ENCODE data around the gene POLRMT.

Gene POLRMT

GRCh38 chr19:618674-619285 is 14.6 kb downstream of the POLRMT start:
- H3K9ac ChIP-seq (ENCODE audit: low read depth, low read length) = no peak overlapping the region
- H3K27me3 ChIP-seq (ENCODE audit: control insufficient read depth, insufficient read depth, low read length) = no peaks in the 10 kb centered on the region
- H3K36me3 ChIP-seq (ENCODE audit: insufficient read depth, low read length) = peaks cover 43% of the 10 kb centered on the region
- no peaks in the 10 kb centered on the region for H3K9me3 ChIP-seq (replicated peaks; ENCODE audit: low read length)
- no peak overlapping the region for H3K4me2 ChIP-seq (ENCODE audit: low read length)
- no peak overlapping the region for H3K4me3 ChIP-seq (ENCODE audit: low read length)
- peaks cover 4% of the 10 kb centered on the region for H3K4me1 ChIP-seq (ENCODE audit: control insufficient read depth, insufficient read depth, low read length)

- Histone ChIP-seq H3K4me2 (ENCODE audit: low read length) (no peak overlapping the region), H3K9ac (ENCODE audit: low read depth, low read length) (no peak overlapping the region), H3K36me3 (ENCODE audit: insufficient read depth, low read length) (peaks cover 39% of the 10 kb centered on the region), H3K27me3 (ENCODE audit: control insufficient read depth, insufficient read depth, low read length) (no peaks in the 10 kb centered on the region), H3K9me3 (replicated peaks; ENCODE audit: low read length) (no peaks in the 10 kb centered on the region), H3K4me1 (ENCODE audit: control insufficient read depth, insufficient read depth, low read length) (no peaks in the 10 kb centered on the region), H3K4me3 (ENCODE audit: low read length) (no peak overlapping the region)
These were observed 15.1 kb downstream of the POLRMT start for GRCh38 chr19:618247-618619.

GRCh38 chr19:617551-618246 is 15.6 kb downstream of the POLRMT start:
- Histone ChIP-seq H3K36me3 (ENCODE audit: insufficient read depth, low read length) (peaks cover 37% of the 10 kb centered on the region), H3K4me1 (ENCODE audit: control insufficient read depth, insufficient read depth, low read length) (no peaks in the 10 kb centered on the region), H3K9ac (ENCODE audit: low read depth, low read length) (no peak overlapping the region), H3K27me3 (ENCODE audit: control insufficient read depth, insufficient read depth, low read length) (no peaks in the 10 kb centered on the region), H3K4me3 (ENCODE audit: low read length) (no peak overlapping the region), H3K4me2 (ENCODE audit: low read length) (no peak overlapping the region), H3K9me3 (replicated peaks; ENCODE audit: low read length) (no peaks in the 10 kb centered on the region)

GRCh38 chr19:616747-617526 is 16.4 kb downstream of the POLRMT start:
- Histone ChIP-seq H3K9me3 (replicated peaks; ENCODE audit: low read length) (no peaks in the 10 kb centered on the region), H3K27me3 (ENCODE audit: control insufficient read depth, insufficient read depth, low read length) (no peaks in the 10 kb centered on the region), H3K4me2 (ENCODE audit: low read length) (no peak overlapping the region), H3K4me3 (ENCODE audit: low read length) (no peak overlapping the region), H3K9ac (ENCODE audit: low read depth, low read length) (no peak overlapping the region), H3K4me1 (ENCODE audit: control insufficient read depth, insufficient read depth, low read length) (peaks cover 4% of the 10 kb centered on the region), H3K36me3 (ENCODE audit: insufficient read depth, low read length) (peaks cover 37% of the 10 kb centered on the region)

- Histone ChIP-seq H3K4me3 (ENCODE audit: low read length) (no peak overlapping the region), H3K9me3 (replicated peaks; ENCODE audit: low read length) (no peaks in the 10 kb centered on the region), H3K27me3 (ENCODE audit: control insufficient read depth, insufficient read depth, low read length) (no peaks in the 10 kb centered on the region), H3K4me2 (ENCODE audit: low read length) (no peak overlapping the region), H3K9ac (ENCODE audit: low read depth, low read length) (no peak overlapping the region), H3K4me1 (ENCODE audit: control insufficient read depth, insufficient read depth, low read length) (peaks cover 11% of the 10 kb centered on the region), H3K36me3 (ENCODE audit: insufficient read depth, low read length) (peaks cover 33% of the 10 kb centered on the region)
These were observed 17.2 kb downstream of the POLRMT start for GRCh38 chr19:616062-616700.

- H3K4me2 ChIP-seq (ENCODE audit: low read length) = no peak overlapping the region
- no peak overlapping the region for H3K9ac ChIP-seq (ENCODE audit: low read depth, low read length)
- no peak overlapping the region for H3K4me3 ChIP-seq (ENCODE audit: low read length)
- peaks cover 16% of the 10 kb centered on the region for H3K4me1 ChIP-seq (ENCODE audit: control insufficient read depth, insufficient read depth, low read length)
- H3K27me3 ChIP-seq (ENCODE audit: control insufficient read depth, insufficient read depth, low read length) = no peaks in the 10 kb centered on the region
- H3K36me3 ChIP-seq (ENCODE audit: insufficient read depth, low read length) = peaks cover 33% of the 10 kb centered on the region
- no peaks in the 10 kb centered on the region for H3K9me3 ChIP-seq (replicated peaks; ENCODE audit: low read length)
These were observed 17.7 kb downstream of the POLRMT start for GRCh38 chr19:615619-616018.

GRCh38 chr19:613732-614567 is 19.4 kb downstream of the POLRMT start:
- H3K9me3 ChIP-seq (replicated peaks; ENCODE audit: low read length) = no peaks in the 10 kb centered on the region
- peaks cover 29% of the 10 kb centered on the region for H3K4me1 ChIP-seq (ENCODE audit: control insufficient read depth, insufficient read depth, low read length)
- H3K9ac ChIP-seq (ENCODE audit: low read depth, low read length) = no peak overlapping the region
- H3K4me2 ChIP-seq (ENCODE audit: low read length) = no peak overlapping the region
- no peaks in the 10 kb centered on the region for H3K27me3 ChIP-seq (ENCODE audit: control insufficient read depth, insufficient read depth, low read length)
- no peak overlapping the region for H3K4me3 ChIP-seq (ENCODE audit: low read length)
- peaks cover 19% of the 10 kb centered on the region for H3K36me3 ChIP-seq (ENCODE audit: insufficient read depth, low read length)

- Histone ChIP-seq H3K9ac (ENCODE audit: low read depth, low read length) (no peak overlapping the region), H3K4me2 (ENCODE audit: low read length) (no peak overlapping the region), H3K9me3 (replicated peaks; ENCODE audit: low read length) (no peaks in the 10 kb centered on the region), H3K36me3 (ENCODE audit: insufficient read depth, low read length) (peaks cover 10% of the 10 kb centered on the region), H3K4me3 (ENCODE audit: low read length) (no peak overlapping the region), H3K4me1 (ENCODE audit: control insufficient read depth, insufficient read depth, low read length) (peaks cover 34% of the 10 kb centered on the region), H3K27me3 (ENCODE audit: control insufficient read depth, insufficient read depth, low read length) (no peaks in the 10 kb centered on the region)
These were observed 20.4 kb downstream of the POLRMT start for GRCh38 chr19:612941-613340.

- Histone ChIP-seq H3K4me1 (ENCODE audit: control insufficient read depth, insufficient read depth, low read length) (peaks cover 34% of the 10 kb centered on the region), H3K4me3 (ENCODE audit: low read length) (no peak overlapping the region), H3K9ac (ENCODE audit: low read depth, low read length) (peak overlapping the region; percentile 81), H3K36me3 (ENCODE audit: insufficient read depth, low read length) (peaks cover 10% of the 10 kb centered on the region), H3K4me2 (ENCODE audit: low read length) (peak overlapping the region; percentile 73), H3K27me3 (ENCODE audit: control insufficient read depth, insufficient read depth, low read length) (no peaks in the 10 kb centered on the region), H3K9me3 (replicated peaks; ENCODE audit: low read length) (no peaks in the 10 kb centered on the region)
These were observed 21.9 kb downstream of the POLRMT start for GRCh38 chr19:611481-611868.

- Histone ChIP-seq H3K4me3 (ENCODE audit: low read length) (peak overlapping the region; percentile 22), H3K9me3 (replicated peaks; ENCODE audit: low read length) (no peaks in the 10 kb centered on the region), H3K36me3 (ENCODE audit: insufficient read depth, low read length) (peaks cover 10% of the 10 kb centered on the region), H3K4me2 (ENCODE audit: low read length) (peak overlapping the region; percentile 73), H3K9ac (ENCODE audit: low read depth, low read length) (peak overlapping the region; percentile 81), H3K4me1 (ENCODE audit: control insufficient read depth, insufficient read depth, low read length) (peaks cover 34% of the 10 kb centered on the region), H3K27me3 (ENCODE audit: control insufficient read depth, insufficient read depth, low read length) (no peaks in the 10 kb centered on the region)
These were observed 22.4 kb downstream of the POLRMT start for GRCh38 chr19:610801-611480.

Measured in skeletal muscle satellite cell (primary cell).